Activated naive CD4-positive, alpha-beta T cell treated with anti-CD3 and anti-CD28 coated beads for 36 hours (primary cell): Measurements from ENCODE around the gene PARP3. TPM values are rescaled to one million over a fixed set of nuclear protein-coding genes. Genes with fewer than 3 reads are reported as not detected.

Experiments used
- CTCF ChIA-PET: fragments of 350-600 bp; sonication (Branson Sonifier 250); formaldehyde crosslinking; loops from one replicate; lab custom pipeline; 2021; ENCODE audit warnings: antibody characterized with exemption; lab: Charles Lee
- DNase-seq: peaks from one replicate; pipeline ENCODE4 v3.0.0-alpha.2; 2020
- H3K27ac Mint-ChIP-seq: one replicate; pipeline ENCODE4 v1.8.0; 2021; ENCODE audit warnings: mild to moderate bottlenecking, mixed read lengths
- H3K27me3 Mint-ChIP-seq: one replicate; pipeline ENCODE4 v1.8.0; 2021; ENCODE audit warnings: low read depth, mixed read lengths
- H3K36me3 Mint-ChIP-seq: one replicate; pipeline ENCODE4 v1.8.0; 2021; ENCODE audit warnings: low read depth, mixed read lengths
- H3K4me1 Mint-ChIP-seq: one replicate; pipeline ENCODE4 v1.8.0; 2021; ENCODE audit warnings: low read depth, mixed read lengths
- H3K4me3 Mint-ChIP-seq: one replicate; pipeline ENCODE4 v1.8.0; 2021; ENCODE audit warnings: mild to moderate bottlenecking, moderate library complexity, mixed read lengths
- H3K9me3 Mint-ChIP-seq: one replicate; pipeline ENCODE4 v1.8.0; 2021; ENCODE audit warnings: mixed read lengths
- intact Hi-C: fragments of 100-400 bp; cut with micrococcal nuclease; formaldehyde crosslinking; loops from one replicate; pipeline ENCODE4 v1.15.1; 2023
- total RNA-seq, 2 experiments: library from RNA; stranded (reverse); gene quantifications; one replicate each; pipeline ENCODE4 v1.2.3, GENCODE V29; 2021

PARP3 gene
- total RNA-seq, 2 experiments from 2014 or later = 10.0 to 11.1 TPM

DNA sequence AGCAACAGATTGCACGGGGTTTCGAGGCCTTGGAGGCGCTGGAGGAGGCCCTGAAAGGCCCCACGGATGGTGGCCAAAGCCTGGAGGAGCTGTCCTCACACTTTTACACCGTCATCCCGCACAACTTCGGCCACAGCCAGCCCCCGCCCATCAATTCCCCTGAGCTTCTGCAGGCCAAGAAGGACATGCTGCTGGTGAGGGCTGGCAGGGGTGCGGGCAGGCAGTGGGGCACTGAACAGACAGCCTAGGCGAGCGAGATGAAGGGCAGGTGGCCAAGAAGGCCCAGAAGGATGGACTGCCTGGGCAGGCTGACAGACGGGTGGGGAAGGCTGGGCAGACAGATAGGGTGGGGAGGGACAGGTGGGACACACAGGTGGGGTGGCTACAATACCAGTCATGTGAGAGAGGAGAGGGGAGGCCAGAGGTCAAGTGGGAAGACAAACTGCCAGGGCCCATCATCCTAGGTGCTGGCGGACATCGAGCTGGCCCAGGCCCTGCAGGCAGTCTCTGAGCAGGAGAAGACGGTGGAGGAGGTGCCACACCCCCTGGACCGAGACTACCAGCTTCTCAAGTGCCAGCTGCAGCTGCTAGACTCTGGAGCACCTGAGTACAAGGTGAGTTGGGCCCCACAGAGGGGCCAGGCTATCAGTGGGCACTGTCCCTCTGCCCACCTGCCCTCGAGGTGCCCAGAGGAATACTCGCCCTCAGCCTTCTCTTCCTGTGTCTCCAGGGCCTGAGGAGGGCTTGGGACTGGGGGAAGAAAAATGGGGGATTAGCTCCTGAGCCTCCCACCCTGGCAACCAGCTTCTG, 3.1 kb downstream of the PARP3 start:
- Mint-ChIP-seq H3K27me3 (no peaks in the 10 kb centered on the region), H3K4me1 (peaks cover 15% of the 10 kb centered on the region), H3K36me3 (peaks cover 5% of the 10 kb centered on the region), H3K9me3 (no peaks in the 10 kb centered on the region), H3K4me3 (no peak overlapping the region), H3K27ac (no peak overlapping the region)
- CTCF ChIA-PET = interaction anchor here (1.1 to 1.8 kb wide), 2 partner anchors 9 to 25 kb away, joined by 3 to 6 read pairs; partner anchors contain the start of gene GPR62
- no peak for DNase-seq
- intact Hi-C loops = no loop called here

DNA sequence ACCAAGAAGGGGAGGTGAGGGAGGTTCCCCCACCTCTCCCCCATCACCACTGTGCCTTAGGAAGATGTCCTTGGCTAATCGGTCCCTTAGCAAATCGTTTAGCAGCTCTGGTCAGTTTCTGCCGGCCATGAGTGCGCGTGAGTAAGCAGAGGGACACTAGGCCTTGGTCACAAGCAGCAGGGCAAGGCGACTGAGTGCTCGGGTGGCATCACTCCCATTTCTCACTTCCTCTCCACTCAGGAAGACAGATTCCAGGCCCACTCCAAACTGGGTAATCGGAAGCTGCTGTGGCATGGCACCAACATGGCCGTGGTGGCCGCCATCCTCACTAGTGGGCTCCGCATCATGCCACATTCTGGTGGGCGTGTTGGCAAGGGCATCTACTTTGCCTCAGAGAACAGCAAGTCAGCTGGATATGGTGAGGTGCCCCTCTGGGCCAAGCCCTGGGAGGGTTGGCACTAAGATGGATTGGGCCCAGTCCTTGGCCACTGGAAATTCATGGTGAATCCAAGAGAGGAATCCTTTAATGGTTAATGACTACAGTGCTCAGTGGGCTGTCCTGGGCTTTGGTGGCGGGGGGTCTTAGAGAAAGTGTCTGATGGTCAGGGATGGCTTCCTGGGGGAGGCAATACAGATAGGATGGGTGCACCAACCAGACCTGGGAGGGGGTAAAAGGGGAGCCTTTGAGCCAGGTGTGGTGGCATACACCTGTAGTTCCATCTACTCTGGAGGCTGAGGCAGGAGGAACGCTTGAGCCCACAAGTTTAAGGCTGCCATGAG, 4.0 kb downstream of the PARP3 start:
- no peak for DNase-seq
- no peak overlapping the region for H3K4me3 Mint-ChIP-seq
- peaks cover 6% of the 10 kb centered on the region for H3K4me1 Mint-ChIP-seq
- H3K27ac Mint-ChIP-seq = no peak overlapping the region
- peaks cover 1% of the 10 kb centered on the region for H3K36me3 Mint-ChIP-seq
- intact Hi-C loops = no loop called here
- H3K9me3 Mint-ChIP-seq = no peaks in the 10 kb centered on the region
- no peaks in the 10 kb centered on the region for H3K27me3 Mint-ChIP-seq
- CTCF ChIA-PET = no interaction called here

DNA sequence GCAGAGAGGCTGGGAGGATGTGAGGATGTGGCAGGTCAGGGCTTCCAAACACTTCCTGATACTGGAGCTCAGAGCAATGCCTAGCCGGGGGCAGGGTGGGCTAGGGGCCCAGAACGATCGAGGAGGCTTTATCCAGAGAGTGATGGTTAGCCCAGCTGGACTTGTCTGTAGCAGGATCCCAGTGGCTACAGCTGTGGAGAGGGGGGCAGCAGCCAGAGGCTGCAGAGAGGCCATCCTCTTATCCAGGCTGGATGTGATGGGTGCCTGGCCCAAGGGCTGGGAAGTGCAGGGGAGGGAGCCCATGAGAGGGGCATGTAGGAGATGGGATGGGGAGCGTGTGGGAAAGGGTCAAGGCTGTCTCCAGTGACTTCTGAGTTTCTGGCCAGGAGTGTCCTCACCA, 4.6 kb downstream of the PARP3 start:
- Mint-ChIP-seq H3K27ac (no peak overlapping the region), H3K9me3 (no peaks in the 10 kb centered on the region), H3K27me3 (no peaks in the 10 kb centered on the region), H3K36me3 (no peaks in the 10 kb centered on the region), H3K4me3 (no peak overlapping the region), H3K4me1 (peaks cover 4% of the 10 kb centered on the region)
- intact Hi-C loops = loop anchor here (1.0 kb wide), 1 partner anchor 48 kb away; no protein-coding TSS in a partner anchor
- CTCF ChIA-PET = no interaction called here
- DNase-seq = no peak

DNA sequence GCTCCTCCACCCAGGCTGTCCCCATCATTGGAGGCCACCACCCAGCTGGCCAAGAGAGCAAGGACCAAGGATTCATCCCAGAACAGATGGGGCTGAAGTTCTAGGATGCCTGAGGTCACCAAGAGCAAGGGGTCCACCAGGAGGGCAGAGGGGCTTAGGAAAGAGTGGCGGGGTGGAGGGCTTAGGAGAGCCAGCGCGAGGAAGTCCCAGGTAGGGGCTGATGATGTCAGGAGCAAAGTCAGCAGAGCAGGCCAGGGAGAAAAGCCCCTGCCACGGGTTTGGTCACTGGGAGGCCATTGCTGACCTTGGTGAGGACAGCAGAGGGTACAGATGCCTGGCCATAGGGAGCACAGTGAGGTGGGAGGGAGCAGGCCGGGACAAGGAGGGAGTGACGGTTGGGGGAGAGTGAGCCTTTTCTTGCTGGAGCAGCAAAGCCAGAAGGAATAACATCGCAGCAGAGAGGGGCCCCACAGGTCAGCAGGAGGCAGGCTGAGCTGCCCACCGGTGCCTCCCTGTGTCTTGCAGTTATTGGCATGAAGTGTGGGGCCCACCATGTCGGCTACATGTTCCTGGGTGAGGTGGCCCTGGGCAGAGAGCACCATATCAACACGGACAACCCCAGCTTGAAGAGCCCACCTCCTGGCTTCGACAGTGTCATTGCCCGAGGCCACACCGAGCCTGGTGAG, 5.2 kb downstream of the PARP3 start:
- DNase-seq = no peak
- H3K4me3 Mint-ChIP-seq = no peak overlapping the region
- no peaks in the 10 kb centered on the region for H3K36me3 Mint-ChIP-seq
- intact Hi-C loops = loop anchor here (1.0 kb wide), 1 partner anchor 47 kb away; no protein-coding TSS in a partner anchor
- CTCF ChIA-PET = no interaction called here
- H3K27me3 Mint-ChIP-seq = no peaks in the 10 kb centered on the region
- H3K4me1 Mint-ChIP-seq = peaks cover 4% of the 10 kb centered on the region
- no peak overlapping the region for H3K27ac Mint-ChIP-seq
- H3K9me3 Mint-ChIP-seq = no peaks in the 10 kb centered on the region

DNA sequence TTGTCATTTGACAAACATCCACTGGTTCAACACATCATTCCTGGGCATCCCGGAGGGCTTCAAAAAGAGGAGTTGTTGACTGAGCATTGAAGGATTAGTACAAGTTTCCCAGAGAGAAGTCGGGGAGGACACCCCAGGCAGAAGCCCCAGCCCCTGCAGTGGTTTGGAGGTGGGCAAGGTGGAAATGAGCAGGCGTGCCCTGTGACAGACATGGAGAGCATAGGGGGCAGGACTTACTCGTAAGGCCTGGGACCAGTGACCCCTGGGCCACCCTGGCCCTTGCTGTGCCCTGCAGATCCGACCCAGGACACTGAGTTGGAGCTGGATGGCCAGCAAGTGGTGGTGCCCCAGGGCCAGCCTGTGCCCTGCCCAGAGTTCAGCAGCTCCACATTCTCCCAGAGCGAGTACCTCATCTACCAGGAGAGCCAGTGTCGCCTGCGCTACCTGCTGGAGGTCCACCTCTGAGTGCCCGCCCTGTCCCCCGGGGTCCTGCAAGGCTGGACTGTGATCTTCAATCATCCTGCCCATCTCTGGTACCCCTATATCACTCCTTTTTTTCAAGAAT, 5.9 kb downstream of the PARP3 start:
- intact Hi-C loops = no loop called here

DNA sequence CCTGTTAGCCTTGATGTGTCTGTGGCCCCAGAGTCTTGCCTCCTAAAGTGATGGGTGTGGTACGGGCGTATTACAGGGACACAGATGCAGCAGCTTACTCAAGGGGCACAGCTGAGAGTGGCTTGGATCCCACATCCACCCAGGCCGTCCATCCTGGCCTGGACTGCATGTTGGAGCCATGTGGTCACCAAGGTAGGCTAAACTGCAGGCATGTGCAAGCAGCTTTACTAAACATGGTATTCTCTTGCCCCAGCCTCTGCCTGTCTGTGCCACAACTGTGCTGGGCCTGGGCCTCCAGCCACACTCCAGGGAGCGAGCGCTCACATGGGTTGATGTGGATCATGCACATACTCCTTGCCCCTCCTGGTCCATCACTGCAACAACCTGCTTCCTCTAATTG, 7.0 kb downstream of the PARP3 start:
- DNase-seq = no peak
- no peak overlapping the region for H3K4me3 Mint-ChIP-seq
- H3K4me1 Mint-ChIP-seq = no peaks in the 10 kb centered on the region
- no peaks in the 10 kb centered on the region for H3K9me3 Mint-ChIP-seq
- intact Hi-C loops = no loop called here
- peaks cover 6% of the 10 kb centered on the region for H3K27me3 Mint-ChIP-seq
- CTCF ChIA-PET = no interaction called here
- H3K27ac Mint-ChIP-seq = no peak overlapping the region
- no peaks in the 10 kb centered on the region for H3K36me3 Mint-ChIP-seq

More for the DNA sequence above, 5.9 kb downstream of the PARP3 start:
- DNase-seq = no peak
- H3K9me3 Mint-ChIP-seq = no peaks in the 10 kb centered on the region
- CTCF ChIA-PET = no interaction called here
- H3K4me3 Mint-ChIP-seq = no peak overlapping the region
- peaks cover 1% of the 10 kb centered on the region for H3K27me3 Mint-ChIP-seq
- no peaks in the 10 kb centered on the region for H3K36me3 Mint-ChIP-seq
- peaks cover under 1% of the 10 kb centered on the region for H3K4me1 Mint-ChIP-seq
- H3K27ac Mint-ChIP-seq = no peak overlapping the region

DNA sequence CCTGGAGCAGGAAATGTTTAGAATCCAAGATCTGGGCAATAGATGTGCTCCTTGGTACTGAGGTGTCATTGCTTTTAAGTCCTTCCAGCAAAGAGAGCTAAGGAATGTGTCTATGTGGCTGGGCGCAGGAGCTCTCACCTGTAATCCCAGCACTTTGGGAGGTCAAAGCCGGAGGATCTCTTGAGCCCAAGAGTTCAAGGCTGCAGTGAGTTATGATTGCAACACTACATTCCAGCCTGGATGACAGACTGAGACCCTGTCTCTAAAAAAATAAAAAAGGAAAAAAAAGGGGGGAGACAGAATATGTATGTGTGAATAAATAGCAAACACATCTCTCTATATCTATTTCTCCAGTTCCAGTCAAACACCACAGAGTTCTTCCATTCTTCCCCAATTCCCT, 8.7 kb downstream of the PARP3 start:
- no peaks in the 10 kb centered on the region for H3K36me3 Mint-ChIP-seq
- CTCF ChIA-PET = interaction anchor here (1.8 kb wide), 1 partner anchor 8 kb away, joined by 4 read pairs; no protein-coding TSS in a partner anchor
- H3K9me3 Mint-ChIP-seq = no peaks in the 10 kb centered on the region
- DNase-seq = no peak
- intact Hi-C loops = no loop called here
- H3K4me3 Mint-ChIP-seq = no peak overlapping the region
- no peak overlapping the region for H3K27ac Mint-ChIP-seq
- no peaks in the 10 kb centered on the region for H3K4me1 Mint-ChIP-seq
- peaks cover 17% of the 10 kb centered on the region for H3K27me3 Mint-ChIP-seq

DNA sequence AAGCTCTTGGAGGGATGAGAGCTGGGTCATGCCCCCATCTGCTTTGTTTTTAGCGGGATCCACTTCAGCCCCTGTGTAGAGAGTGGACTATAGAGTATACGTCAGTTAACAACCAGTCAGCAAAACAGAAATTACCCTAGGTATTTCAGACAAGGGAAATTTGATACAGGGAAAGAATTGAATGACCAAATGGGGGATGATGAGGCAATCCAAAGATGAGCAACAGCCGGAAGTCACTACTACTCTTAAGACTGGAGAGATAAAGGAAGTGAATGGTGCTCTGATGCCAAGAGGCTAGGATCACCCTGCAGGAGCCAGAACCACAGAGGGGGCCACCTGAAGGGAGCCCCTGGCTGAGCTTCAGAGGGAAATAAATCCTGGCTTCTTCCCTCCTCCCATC, 11.3 kb downstream of the PARP3 start:
- Mint-ChIP-seq H3K9me3 (no peaks in the 10 kb centered on the region), H3K27ac (no peak overlapping the region), H3K27me3 (peaks cover 17% of the 10 kb centered on the region), H3K36me3 (no peaks in the 10 kb centered on the region), H3K4me3 (no peak overlapping the region), H3K4me1 (no peaks in the 10 kb centered on the region)
- intact Hi-C loops = no loop called here
- no peak for DNase-seq
- CTCF ChIA-PET = interaction anchor here (2.1 kb wide), 1 partner anchor 9 kb away, joined by 6 read pairs; no protein-coding TSS in a partner anchor

DNA sequence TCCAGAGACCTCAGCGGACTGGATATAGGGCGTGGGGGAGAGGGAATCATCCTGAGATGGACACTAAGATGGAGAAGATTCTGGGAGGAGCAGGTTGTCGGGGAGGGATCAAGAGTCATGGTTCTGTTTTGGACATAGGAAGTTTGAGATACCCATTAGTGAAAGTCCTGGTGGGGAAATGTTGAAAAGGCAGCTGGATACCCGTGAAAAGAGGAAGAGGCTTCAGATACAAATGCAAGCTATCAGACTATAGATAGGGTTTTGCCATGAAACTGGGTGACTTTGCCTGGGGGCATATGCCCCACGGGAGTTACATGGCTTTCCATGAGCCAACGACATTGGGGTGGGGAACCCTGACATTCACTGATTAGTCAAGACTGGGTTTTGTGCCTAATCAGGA, 11.9 kb downstream of the PARP3 start:
- Mint-ChIP-seq H3K4me1 (no peaks in the 10 kb centered on the region), H3K36me3 (no peaks in the 10 kb centered on the region), H3K27ac (no peak overlapping the region), H3K9me3 (no peaks in the 10 kb centered on the region), H3K27me3 (peaks cover 17% of the 10 kb centered on the region), H3K4me3 (no peak overlapping the region)
- CTCF ChIA-PET = interaction anchor here (0.9 to 2.1 kb wide), 2 partner anchors 10 to 11 kb away, joined by 3 to 6 read pairs; no protein-coding TSS in a partner anchor
- DNase-seq = no peak
- intact Hi-C loops = no loop called here

DNA sequence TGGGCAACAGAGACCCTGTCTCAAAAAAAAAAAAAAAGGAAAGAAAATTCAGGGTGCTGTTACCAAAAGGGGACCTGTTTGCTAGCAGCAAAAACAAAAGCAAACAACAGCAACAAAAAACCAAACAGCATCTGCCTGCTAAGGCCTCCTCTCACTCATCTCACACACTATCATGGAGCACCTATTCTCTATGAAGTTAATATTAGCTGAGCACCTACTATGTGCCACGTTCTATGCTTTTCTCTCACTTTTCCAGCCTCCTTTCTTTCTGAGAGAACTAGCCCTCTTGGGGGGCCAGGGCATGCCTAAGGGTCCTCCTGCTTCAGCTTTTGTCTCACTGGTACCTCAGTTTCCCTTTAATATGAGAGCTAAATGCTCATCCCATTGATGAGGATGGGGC, 12.6 kb downstream of the PARP3 start:
- Mint-ChIP-seq H3K27ac (no peak overlapping the region), H3K27me3 (peaks cover 17% of the 10 kb centered on the region), H3K9me3 (no peaks in the 10 kb centered on the region), H3K36me3 (no peaks in the 10 kb centered on the region), H3K4me3 (no peak overlapping the region), H3K4me1 (no peaks in the 10 kb centered on the region)
- CTCF ChIA-PET = interaction anchor here (0.9 to 2.1 kb wide), 4 partner anchors 10 to 17 kb away, joined by 3 to 6 read pairs (median 4); no protein-coding TSS in a partner anchor
- intact Hi-C loops = no loop called here
- DNase-seq = no peak

DNA sequence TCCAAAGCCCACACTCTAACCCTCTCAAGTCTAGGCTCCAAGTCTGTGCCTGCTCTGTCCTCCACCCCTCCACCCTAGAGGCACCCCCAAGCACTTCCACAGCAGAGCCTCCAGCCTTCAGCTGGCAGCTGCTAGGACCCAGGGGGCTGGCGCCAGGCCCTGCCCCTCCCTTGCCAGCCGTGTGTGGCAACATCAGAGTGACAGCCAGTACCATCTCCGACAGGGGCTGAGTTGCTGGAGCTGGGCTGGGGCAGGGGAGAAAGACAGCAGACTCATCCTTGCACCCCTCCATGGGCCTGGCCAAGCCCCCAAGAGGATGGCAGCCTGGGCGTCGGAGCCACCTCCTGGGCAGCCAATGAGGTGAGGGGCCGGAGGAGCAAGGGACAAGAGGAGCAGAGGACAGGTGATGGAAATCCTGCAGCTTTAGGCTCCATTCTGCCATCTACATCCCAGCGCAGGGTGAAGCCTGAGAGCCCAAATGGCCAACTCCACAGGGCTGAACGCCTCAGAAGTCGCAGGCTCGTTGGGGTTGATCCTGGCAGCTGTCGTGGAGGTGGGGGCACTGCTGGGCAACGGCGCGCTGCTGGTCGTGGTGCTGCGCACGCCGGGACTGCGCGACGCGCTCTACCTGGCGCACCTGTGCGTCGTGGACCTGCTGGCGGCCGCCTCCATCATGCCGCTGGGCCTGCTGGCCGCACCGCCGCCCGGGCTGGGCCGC, 13.2 kb downstream of the PARP3 start, which contains the start of gene GPR62:
GPR62 (plus strand) TSS at position 207 of the 718 bp plus-strand sequence; CDS start at position 479, 272 bp downstream.
- H3K27ac Mint-ChIP-seq = no peak within 1 kb of the TSS
- peak within 1 kb of the TSS; percentile 17 for H3K4me3 Mint-ChIP-seq
- DNase-seq = no peak
- no peaks in the 10 kb centered on the region for H3K36me3 Mint-ChIP-seq
- CTCF ChIA-PET = interaction anchor here (1.3 to 2.1 kb wide), 3 partner anchors 11 to 16 kb away, joined by 3 to 6 read pairs (median 4); no protein-coding TSS in a partner anchor
- no peaks in the 10 kb centered on the region for H3K4me1 Mint-ChIP-seq
- no peaks in the 10 kb centered on the region for H3K9me3 Mint-ChIP-seq
- H3K27me3 Mint-ChIP-seq = peaks cover 17% of the 10 kb centered on the region
- intact Hi-C loops = no loop called here
